Measurements from ENCODE around the gene CTPS2.

GRCh38 chrX:16661495-16661894 is 51.0 kb downstream of the CTPS2 start:
- TF ChIP-seq CTCF (IDR thresholded peaks at IDR 0.05) (no peak), POLR2A (IDR thresholded peaks at IDR 0.05) (no peak), POLR2AphosphoS5 (IDR thresholded peaks at IDR 0.05) (no peak)
